Measurements from ENCODE around the gene ARID4B. TPM values are rescaled to one million over a fixed set of nuclear protein-coding genes. Genes with fewer than 3 reads are reported as not detected.
A peak's percentile ranks its signal among the peaks of the same experiment; 100 is the strongest.

ARID4B gene
- total and polyA plus RNA-seq, 2 of the 13 experiments (the other 11 are each of a cell fraction or from before 2014, with no cell fraction given): 9.7 to 24.6 TPM

DNA sequence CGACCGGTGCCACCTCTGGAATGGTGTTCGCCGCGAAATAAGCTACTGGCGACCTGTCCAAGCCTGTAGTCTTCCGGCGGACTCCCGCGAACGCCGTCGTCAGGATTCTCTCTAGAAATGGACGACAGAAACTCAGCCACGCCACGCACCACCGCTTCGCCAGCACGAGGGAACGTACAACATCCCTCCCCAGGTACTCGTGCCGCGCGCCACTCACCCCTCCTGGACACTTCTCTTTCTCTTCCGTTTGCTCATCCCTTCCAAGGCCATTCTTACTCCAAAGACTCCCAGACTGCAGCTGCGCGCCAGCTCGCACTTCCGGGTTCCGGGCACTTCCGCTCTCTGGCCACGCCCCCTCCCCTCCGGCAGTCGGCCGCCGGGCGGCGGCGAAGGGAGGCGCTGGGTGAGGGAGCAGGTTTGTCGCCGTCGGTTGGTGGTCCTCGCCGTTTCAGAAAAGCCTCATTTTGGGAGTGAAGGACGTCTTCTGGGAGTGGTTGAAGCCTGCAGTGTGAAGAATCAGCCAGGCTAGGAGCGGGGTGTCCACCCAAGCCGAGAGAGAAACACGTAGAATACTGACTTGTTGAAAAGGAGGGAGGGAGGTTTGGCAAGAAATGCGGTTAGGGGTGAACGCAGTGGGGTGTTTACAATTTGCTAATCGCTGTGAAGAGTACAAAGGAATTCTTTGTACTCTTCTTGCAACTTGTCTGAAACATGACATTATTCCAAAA is 166.9 kb downstream of the ARID4B start, which contains the start of gene RBM34 (continued):
- TF ChIP-seq NFAT5 (CRISPR knock-in tag; IDR thresholded peaks at IDR 0.05): peak; percentile 96
- no peak; the same call in 1 of the 2 replicates for TF ChIP-seq ATF7-NPFF (CRISPR knock-in tag; IDR thresholded peaks at IDR 0.05; ENCODE audit: low read depth)
- peak; percentile 85; the same call in 1 of the 2 replicates for TF ChIP-seq ZNF747 (CRISPR knock-in tag; IDR thresholded peaks at IDR 0.05; ENCODE audit: borderline replicate concordance)
- peak; percentile 92; the same call in 1 of the 2 replicates for TF ChIP-seq ZNF790 (CRISPR knock-in tag; IDR thresholded peaks at IDR 0.05; ENCODE audit: borderline replicate concordance)
- TF ChIP-seq ZNF230 (CRISPR knock-in tag; IDR thresholded peaks at IDR 0.05): peak; percentile 77; the same call in 1 of the 2 replicates
- no peak; the same call in 1 of the 2 replicates for TF ChIP-seq SNAPC2 (CRISPR knock-in tag; IDR thresholded peaks at IDR 0.05)
- TF ChIP-seq ZBTB8A (CRISPR knock-in tag; IDR thresholded peaks at IDR 0.05; ENCODE audit: borderline replicate concordance, low read depth): peak; percentile 74; the same call in 1 of the 2 replicates
- TF ChIP-seq PHF5A (CRISPR knock-in tag; IDR thresholded peaks at IDR 0.05; ENCODE audit: low read depth, unreplicated experiment): no peak
- 0 out of 2 replicates have a peak, but pooled peaks have one; percentile 72 for TF ChIP-seq PRMT3 (CRISPR knock-in tag; IDR thresholded peaks at IDR 0.05; ENCODE audit: borderline replicate concordance, low read depth)
- TF ChIP-seq, protein P1, sequence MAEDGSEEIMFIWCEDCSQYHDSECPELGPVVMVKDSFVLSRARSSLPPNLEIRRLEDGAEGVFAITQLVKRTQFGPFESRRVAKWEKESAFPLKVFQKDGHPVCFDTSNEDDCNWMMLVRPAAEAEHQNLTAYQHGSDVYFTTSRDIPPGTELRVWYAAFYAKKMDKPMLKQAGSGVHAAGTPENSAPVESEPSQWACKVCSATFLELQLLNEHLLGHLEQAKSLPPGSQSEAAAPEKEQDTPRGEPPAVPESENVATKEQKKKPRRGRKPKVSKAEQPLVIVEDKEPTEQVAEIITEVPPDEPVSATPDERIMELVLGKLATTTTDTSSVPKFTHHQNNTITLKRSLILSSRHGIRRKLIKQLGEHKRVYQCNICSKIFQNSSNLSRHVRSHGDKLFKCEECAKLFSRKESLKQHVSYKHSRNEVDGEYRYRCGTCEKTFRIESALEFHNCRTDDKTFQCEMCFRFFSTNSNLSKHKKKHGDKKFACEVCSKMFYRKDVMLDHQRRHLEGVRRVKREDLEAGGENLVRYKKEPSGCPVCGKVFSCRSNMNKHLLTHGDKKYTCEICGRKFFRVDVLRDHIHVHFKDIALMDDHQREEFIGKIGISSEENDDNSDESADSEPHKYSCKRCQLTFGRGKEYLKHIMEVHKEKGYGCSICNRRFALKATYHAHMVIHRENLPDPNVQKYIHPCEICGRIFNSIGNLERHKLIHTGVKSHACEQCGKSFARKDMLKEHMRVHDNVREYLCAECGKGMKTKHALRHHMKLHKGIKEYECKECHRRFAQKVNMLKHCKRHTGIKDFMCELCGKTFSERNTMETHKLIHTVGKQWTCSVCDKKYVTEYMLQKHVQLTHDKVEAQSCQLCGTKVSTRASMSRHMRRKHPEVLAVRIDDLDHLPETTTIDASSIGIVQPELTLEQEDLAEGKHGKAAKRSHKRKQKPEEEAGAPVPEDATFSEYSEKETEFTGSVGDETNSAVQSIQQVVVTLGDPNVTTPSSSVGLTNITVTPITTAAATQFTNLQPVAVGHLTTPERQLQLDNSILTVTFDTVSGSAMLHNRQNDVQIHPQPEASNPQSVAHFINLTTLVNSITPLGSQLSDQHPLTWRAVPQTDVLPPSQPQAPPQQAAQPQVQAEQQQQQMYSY (CRISPR knock-in tag; IDR thresholded peaks at IDR 0.05): no peak
- peak; percentile 49; the same call in 1 of the 2 replicates for TF ChIP-seq SIX4 (CRISPR knock-in tag; IDR thresholded peaks at IDR 0.05)
- TF ChIP-seq PTBP1 (IDR thresholded peaks at IDR 0.05; ENCODE audit: low read depth, low read length, poor library complexity, severe bottlenecking): peak; percentile 59
- TF ChIP-seq ZNF343 (CRISPR knock-in tag; IDR thresholded peaks at IDR 0.05): peak; percentile 60; the same call in 1 of the 2 replicates
- TF ChIP-seq, protein P2, sequence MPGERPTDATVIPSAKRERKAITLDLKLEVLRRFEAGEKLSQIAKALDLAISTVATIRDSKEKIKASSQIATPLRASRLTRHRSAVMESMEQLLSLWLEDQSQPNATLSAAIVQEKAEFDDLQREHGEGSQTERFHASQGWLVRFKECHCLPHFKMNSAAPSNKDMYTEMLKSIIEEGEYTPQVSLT (CRISPR knock-in tag; IDR thresholded peaks at IDR 0.05; ENCODE audit: borderline replicate concordance, low read depth): peak; percentile 93; the same call in 1 of the 2 replicates
- TF ChIP-seq, protein P3, sequence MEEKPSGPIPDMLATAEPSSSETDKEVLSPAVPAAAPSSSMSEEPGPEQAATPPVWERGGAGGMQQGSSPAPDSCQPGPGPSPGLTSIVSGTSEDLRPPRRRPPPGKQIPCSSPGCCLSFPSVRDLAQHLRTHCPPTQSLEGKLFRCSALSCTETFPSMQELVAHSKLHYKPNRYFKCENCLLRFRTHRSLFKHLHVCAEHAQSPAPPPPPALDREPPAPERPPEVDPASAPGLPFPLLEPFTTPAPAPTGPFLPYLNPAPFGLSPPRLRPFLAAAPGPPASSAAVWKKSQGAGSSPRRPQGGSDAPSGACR (CRISPR knock-in tag; IDR thresholded peaks at IDR 0.05): no peak
- TF ChIP-seq IRF2 (CRISPR knock-in tag; IDR thresholded peaks at IDR 0.05): 0 out of 2 replicates have a peak, but pooled peaks have one; percentile 80
- TF ChIP-seq KMT2B (CRISPR knock-in tag; IDR thresholded peaks at IDR 0.05): peak; percentile 95
- TF ChIP-seq ZNF629 (CRISPR knock-in tag; conservative IDR thresholded peaks at IDR 0.05): peak; percentile 50
- peak; percentile 37; the same call in 1 of the 2 replicates for TF ChIP-seq JUN (CRISPR knock-in tag; IDR thresholded peaks at IDR 0.05)

Data from HepG2 (cell line).